G401.6 (cell line): ENCODE measurements around the gene MMS19.

ENCODE experiments used
- FAIRE-seq: peaks from 2 replicates; lab custom pipeline; 2012; peaks lifted over from hg19 to GRCh38; lab: Jason Lieb, UNC

The MMS19 gene

DNA sequence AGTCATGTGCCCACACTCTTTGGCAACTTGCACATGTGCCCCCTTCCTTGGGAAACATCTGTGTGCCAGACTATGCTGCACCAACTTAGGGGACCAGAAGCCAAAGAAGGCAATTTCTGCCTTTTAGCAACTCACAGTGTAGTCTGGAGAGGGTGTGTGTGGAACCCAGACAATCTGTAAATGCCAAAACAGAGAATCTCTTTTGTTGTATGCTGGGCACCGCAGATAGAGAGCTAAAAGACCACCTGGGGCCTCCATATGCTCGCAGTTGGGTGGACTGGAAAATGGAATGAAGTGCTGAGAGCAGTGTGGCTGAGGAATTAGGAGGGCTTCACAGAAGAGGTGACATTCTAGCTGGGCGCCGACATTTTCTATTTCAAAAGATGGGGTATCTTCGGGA, 26.9 kb upstream of the MMS19 start:
- no peak for FAIRE-seq

DNA sequence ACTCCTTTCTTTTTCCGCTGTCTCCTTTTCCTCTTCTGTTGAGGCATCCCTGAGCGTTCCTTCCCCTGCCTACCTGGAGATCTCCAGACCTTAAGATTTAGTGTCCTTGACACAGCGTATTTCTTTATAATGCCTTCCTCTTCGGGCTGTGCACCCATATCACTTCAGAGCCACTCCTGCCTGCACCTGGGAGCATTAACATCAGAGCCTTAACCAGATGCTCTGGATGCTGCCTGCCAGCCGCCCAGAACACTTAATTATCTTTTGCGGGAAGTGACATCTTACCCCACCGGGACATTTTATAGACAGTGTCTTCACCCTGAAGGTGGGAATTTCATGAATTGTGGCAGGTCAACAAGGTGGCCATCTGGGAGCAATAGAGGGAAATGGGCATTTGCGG, 24.7 kb upstream of the MMS19 start:
- no peak for FAIRE-seq

DNA sequence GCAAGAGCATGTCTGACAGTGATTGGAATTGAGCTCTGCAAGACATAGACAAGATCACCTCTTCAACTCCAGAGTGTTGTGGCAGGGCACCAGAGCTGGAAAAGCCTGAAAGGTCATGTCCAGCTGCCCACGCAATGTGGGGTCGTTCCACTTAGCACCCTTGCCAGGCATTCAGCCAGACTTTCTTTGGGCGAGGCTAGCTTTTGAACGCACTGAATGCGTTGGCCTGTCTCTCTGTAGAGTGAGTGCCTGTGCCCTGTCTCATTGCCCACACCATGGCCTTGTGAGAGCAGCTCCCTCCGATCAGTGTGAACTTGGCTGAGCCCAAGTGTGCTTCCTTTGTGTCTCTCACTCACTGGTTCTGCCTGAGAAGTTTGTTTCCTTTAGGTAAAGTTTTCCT, 23.8 kb upstream of the MMS19 start:
- no peak for FAIRE-seq

DNA sequence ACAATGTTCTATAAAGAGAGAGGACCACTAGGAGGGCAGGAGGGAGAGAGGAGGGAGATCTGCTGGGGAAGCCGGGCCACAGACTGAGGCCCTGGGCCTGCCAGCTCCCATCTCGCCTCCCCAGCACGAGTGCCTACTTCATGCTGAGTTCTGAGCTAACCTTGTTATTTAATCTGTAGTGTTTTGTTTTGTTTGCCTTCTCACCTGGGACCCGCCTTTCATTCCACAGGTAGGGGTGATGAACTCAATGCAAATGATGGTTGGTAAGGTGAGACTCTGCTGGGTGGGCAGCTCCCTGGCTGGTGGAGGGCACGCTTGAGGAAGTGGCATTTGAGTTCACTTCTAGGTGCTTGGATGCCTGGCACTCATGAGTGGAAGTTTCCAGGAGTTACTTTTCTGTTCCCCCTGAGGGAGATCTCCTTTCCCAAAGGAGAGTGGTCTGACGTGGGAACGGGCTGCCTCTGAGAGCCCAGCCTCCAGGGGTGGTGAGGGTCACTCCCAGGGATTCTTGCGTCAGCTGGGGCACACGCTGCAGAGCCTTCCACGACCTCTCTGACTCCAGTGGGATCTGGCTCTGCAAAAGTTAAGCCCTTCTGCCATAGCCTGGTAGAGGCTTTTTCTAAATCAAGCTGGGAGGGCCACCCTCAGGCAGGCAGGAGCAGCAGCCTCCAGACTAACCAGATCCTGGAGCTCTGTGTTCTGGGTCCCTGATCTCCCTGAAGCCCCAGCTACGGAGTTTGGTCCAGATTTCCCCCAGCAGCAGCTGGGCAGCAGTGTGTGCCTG, 22.9 kb upstream of the MMS19 start:
- FAIRE-seq = no peak

DNA sequence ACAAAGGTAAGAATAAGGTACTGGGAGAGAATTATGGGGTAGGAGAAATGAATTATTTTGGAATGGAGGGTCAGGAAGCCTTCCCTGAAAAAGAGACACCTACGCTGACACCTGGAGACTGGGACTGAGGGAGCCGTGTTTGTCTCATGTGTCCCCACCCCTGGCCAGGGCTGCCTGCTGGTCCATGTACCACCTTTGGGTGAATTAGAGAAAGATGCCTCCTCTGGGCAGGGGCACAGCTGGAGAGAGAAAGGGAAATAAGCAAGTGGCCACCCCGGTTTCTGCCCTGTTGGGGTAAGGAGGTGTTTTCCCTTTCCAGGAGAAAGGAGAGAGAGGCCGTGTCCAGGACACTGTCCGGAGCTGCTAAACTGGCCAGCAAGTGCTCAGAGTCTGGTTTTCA, 22.3 kb upstream of the MMS19 start:
- FAIRE-seq = no peak

DNA sequence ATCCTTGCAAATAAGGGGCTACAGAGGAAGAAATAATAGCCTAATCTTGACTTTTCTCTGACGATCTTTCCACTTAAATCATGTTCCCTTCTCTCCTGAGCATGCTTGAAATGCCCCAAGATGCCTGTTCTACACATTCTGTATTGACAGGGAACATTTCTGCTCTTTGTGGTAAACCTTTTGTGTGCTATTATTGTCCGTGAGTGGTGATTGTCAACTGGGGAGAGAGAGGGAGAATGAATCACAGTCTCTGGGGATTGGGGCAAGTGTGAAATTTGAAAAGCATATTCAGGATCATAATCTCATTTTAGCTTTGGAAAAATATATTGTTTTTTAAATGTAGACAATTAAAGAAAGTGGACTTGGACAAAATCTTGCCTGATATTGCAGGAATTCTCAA, 21.1 kb upstream of the MMS19 start:
- FAIRE-seq = no peak

DNA sequence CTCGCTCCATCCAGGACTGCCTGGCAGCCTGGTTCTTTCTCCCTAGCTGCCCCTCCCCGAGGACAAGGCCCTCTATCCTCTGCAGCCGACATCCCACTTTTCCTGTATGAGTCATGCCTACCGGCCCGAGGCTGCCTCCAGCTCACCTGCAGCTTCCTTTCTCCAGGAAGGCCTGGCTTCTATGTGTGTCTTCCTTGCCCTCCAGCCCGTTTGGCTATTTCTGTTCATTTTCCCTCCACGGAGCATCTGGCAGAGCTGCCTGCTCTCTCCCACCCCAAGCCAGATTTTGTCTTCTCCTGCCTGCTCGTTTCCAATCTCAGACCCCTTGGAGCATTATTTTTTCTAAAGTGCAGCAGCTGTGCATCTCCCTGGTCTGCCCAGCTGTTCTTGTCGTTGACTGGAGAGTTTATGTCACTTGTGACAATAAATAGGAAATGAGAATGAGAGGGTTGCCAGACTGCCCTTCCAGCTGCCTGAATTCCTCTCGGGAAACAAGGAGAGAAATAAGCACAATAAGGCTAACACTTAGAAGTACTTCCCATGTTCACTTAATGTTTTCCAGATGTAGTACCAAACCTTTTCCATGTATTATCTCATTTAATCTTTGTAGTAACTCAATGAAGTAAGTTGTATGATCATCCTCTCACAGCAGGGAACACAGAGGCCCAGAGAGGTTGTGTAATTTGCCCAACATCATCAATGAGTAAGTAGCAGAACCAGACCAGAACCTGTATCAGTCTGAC, 20.2 kb upstream of the MMS19 start:
- FAIRE-seq = no peak

DNA sequence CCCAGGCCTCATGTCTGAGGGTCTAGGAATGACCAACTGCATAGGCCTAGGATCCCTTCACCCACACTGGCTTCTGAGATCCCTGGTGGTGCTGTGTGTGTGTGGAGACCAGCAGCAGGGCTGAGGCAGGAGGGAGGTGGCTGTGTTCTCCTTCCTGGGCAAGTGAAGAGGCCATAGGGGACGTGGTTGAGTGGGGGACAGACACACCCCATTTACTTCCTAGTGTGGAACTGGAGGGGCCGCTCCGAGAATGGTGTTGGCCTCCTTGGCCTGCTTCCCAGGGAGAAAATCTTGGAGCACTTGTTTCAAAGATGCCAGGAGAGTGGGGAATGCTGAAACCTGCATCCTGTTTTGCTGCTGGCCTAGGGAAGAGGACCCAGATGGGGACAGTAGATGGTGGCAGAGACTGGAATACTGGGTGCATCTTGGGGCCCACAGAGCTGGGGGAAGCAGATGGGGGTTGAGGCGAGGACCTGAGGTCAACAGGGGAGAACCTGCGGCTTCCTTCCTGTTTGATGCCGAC, 19.6 kb upstream of the MMS19 start:
- FAIRE-seq = no peak

DNA sequence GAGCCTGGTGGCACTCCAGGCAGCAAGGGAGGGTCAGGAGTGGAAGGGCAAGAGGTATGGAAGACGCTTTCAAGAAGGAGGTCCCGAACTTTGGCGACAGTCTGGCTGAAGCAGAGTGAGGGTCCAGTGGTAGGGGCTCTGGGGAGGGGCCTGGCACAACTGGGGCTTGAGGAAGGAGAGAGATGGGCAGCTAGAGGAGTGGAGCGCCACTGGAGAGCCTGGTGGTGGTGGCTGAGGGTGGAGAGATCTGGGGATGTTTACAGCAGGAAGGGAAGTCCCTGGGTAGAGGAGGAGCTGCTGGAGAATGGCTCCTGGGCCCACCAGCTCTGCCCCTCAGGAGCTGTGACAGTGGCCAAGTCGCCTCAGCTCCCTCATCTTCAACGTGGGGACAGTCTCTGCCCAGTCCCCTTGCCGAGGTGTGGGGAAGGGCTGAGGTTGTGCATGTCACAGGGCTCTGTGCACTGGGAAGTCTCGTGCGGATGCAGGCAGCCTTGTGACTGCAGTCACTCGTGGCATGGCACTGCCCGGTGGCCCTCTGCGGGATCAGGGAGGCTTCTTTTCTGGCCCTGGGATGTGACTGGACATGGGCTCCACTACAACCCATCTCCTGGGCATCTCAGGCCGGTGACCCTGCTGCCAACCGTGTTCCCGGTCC, 19.0 kb upstream of the MMS19 start:
- no peak for FAIRE-seq

DNA sequence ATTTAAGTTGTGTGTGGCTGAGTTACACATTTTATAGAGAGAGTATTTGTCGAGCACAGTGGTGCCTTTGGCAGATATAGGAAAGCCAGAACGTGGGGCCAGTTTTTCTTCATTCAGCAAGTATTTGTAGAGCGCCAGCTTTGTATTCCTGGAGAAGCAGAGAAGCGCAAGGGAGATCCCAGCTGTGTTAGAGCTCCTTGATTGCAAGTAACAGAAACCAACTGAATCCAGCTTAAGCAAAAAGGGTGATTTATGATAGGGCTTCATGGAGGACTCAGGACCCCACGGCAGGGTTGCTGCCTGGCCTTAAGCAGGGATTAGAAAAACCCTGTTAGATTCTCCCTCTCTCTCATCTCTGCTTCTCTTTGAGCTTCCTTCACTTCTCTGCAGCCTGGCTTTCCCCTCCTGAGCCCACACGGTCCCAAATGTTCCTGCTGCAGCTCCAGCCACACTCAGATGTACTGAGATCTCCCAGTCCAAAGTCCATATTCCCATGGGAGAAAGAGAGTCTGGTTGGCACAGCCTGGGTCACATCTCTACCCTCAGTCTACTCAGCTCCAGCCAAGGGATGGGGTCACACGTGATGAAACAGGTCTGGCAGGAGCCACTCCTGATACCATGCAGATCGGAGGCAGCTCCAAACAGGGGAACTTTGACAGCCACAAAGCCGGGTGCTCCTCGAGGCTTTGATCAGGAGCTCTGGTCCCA, 17.2 kb upstream of the MMS19 start:
- no peak for FAIRE-seq

DNA sequence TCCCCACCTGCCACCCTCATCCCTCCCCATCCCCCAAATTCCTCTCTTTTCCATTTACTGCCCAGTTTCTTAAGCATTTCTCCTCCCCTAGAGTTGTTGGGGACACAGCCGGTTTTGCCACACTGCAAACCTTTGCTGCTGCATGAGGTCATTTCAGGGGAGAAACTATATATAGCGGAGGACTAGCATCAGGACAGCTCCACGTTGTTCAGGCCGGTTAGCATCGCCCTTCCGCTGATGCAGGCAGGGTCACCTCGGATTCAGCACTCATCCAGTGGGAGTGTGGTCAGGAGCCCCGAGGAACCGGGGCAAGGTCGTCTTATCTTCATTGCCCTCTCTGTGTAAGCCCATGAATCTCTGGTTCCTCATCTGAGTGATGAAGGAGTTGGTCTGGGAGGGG, 16.1 kb upstream of the MMS19 start:
- FAIRE-seq = no peak

DNA sequence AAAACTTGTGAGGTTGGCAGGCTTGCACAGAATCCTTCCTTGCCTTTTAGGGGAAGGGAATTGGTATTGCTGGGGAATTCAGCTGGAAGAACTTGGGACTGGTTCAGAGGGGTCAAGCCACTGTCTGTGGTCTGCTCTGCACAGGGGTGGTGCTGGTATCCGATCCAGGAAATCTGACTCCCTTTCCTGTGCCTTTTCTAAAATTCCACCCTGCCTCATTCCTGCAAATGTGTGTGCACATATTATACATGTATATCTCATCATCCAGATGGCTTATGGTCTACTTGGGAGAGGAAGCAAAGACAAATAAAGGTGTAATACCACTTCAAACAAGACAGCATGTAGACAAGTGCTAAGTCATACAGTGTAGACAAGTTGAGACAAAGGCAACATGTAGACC, 14.8 kb upstream of the MMS19 start:
- FAIRE-seq = no peak

DNA sequence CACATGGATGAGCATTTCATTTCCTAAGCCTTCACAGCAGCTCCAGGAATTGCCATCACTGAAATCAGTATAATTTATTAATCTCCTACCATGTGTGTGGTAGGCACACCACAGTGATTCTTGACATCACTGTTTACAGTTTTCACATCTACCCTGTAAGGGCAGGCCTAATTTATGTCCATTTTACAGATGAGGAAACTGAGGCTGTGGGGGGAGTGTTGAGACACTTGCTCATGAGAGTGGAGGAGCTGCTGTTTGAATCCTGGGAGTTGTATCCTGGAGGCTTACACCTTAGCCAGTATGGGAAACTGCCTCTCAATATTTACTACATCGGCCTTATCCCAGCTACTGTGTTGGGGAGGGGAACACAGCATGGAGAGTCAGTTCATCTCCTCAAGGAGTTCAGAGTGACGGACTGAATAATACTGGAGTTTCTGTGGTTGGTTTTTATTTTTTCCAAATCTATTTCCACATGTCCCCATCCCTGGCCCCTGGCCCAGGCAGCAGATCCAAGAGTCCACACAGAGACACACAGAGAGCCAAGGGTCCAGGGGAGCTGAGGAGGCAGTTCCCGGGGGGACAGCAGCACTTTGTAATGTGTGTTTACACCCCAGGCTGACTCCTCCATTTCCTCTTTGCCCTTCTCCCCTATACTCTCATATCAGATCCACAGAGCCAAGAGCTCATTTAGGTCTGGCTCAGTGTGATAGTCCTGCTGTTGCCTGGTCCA, 13.7 kb upstream of the MMS19 start:
- no peak for FAIRE-seq

DNA sequence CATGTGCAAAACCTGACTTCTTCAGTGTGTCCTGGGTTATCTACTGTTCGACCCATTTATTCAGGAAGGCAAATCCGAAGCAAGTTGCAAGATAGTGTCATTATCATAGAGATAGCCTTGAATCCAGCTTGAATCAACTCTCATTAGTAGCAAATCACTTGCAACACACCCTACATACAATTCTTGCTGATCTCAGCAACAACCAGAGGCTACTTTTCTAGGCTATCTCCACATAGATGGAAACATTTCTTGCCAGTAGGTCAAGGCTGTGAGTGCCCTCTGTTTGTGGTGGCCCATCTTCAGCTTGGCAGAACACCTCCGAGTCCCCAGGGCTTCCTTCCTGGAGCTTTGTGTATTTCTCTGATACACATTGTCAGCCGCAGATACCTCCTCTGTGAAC, 12.5 kb upstream of the MMS19 start:
- no peak for FAIRE-seq

DNA sequence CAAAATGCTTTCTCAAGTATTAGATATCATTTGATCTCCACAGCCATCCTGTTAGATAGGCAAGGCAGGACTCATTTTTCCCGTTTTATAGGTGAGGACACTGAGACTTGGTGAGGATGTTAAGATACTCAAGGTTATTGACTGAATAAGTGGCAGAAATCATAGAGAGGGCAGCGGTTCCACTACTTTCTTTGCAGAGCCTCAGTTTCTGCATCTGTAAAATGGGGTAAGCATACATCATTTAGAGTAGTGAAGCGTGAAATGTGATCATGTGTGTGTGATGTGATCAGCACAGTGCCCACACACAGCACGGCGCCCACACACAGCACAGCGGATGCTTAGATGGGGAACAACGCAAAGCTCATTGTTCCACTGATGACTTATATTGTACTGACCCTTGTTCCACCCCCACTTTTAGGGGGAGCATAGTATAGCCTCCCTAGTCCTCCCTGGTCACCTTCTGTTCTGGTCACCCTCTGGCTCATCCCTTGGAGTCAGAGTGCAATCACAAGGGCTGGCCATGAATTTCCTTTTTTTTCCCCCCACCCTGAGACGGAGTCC, 11.0 kb upstream of the MMS19 start:
- FAIRE-seq = no peak

DNA sequence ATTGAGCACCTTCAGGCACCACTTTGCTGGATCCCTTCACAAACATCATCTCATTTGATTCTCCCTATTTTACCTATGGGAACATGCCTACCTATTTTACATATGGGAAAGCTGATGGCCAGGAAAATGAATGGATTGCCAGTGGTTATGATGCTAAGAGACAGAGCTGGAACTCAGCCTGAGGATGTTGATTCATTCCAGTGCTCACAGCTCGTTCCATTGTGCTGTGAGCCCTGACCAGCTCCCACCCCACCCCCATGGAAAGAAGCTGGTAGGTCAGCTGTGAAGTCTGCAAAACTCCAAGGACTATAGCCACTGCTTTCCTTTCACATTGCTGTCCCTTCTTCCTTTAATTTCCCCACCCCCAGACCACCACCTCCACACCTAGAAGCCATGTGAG, 10.1 kb upstream of the MMS19 start:
- no peak for FAIRE-seq

DNA sequence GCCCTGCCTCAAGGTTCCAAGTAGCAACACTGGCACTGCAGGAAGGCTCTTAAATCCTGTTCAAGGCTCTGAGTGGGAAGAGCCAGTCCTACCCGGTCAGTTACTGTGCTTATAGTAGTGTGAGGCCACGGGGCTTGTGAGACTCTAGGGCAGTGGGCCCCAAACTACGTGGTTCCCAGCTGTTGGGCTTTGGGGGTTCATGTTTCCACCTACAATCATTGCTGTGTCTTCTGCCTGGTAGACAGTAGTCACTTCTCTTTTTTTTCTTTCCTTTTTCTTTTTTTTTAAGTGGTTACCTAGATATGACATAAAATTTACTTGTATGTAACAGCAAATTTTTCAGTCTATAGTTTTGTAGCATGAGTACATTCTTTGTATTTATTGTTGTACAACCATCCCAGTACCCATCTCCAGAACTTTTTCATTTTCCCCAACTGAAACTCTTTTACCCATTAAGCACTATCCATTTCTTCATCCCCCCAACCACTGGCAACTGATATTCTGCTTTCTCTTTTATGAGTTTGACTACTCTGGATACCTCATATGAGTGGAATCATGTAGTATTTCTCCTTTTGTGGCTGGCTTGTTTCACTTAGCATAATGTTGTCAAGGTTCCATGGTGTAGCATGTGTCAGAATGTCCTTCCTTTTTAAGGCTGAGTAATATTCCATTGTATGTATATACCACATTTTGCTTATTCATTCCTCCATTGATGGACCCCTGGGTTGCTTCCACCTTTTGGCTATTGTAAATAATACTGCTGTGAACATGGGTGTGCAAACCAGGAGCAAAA, 8.2 kb upstream of the MMS19 start:
- no peak for FAIRE-seq

DNA sequence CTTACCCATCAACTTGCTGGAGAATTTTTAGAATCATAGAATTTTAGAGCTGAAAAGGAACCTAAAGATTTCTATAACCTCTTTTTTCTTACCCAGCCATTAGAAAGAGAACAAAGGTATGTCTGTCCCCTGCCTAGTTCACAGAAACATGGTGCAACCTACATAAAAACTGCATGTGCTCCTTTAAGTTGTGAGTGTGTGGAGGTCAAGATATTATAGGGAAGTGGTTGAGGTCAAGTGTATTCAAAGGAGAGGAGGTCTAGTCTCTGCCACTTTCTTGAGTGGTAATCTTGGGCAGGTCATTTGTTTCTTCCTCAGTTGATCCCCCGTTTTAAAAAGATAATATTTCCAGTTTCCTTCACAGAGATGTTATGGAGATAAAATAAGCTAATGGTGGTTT, 6.9 kb upstream of the MMS19 start:
- FAIRE-seq = no peak

DNA sequence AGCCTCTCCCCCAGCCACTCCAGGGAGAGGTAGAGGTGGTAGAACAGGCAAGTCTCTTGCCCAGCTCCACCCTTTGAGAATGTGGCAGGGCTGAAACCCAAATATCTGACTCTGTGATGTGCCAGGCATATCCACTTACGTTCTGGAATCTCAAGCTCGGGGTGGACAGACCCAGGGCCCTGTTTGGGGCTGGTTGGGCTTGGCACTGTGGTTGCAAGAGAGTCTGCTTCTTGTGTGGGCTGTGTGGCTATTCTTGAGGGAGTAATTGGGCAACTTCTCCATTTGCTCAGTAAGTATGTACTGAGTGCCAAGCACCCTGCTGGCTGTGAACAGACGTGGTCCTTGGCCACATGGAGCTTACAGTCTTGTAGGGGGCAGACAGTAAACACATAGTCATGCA, 5.2 kb upstream of the MMS19 start:
- no peak for FAIRE-seq

DNA sequence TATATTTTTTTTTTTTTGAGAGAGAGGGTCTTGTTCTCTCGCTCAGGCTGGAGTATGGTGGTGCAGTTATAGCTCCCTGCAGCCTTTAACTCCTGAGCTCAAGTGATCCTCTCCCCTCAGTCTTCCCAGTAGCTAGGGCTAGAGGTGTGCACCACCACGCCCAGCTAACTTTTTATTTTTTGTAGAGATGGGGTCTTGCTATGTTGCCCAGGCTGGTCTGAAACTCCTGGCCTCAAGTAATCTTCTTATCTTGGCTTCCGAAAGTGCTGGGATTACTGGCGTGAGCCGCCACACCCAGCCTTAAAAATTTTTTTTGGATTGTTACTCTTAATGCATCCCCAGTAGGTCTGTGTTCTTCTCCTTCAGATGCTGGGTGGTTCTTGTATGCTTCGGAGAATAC, 4.7 kb upstream of the MMS19 start:
- no peak for FAIRE-seq

DNA sequence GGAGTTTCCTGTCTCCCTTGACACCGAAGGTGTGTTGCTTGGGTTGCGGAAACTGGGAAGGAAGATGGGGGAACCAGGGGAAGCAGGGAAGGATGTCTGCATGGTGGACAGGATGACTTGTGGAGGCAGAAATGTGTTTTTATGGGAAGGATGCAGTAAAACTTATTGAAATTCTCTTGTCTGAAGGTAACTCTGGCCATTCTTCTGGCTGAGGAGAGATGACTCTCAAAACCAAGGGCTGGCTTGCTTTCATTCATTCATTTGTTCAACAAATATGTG, 2.0 kb upstream of the MMS19 start:
- FAIRE-seq = no peak
